OCI-LY3 (cell line): ENCODE measurements around the gene ASB12.

Experiments used
- EZH2phosphoT487 ChIP-seq: fragments of 200-600 bp; shearing (Covaris generic); IDR thresholded peaks from 2 replicates; pipeline ENCODE4 v1.6.1; 2018; ENCODE audit warnings: antibody characterized with exemption, mixed run types, low read depth
- TF ChIP-seq, protein P1 (sequence below): fragments of 200-600, 300-600 bp; sonication (generic); IDR thresholded peaks from 2 replicates; pipeline ENCODE4 v1.5.1; 2014; ENCODE audit warnings: antibody characterized with exemption, low read length, low read depth

DNA sequence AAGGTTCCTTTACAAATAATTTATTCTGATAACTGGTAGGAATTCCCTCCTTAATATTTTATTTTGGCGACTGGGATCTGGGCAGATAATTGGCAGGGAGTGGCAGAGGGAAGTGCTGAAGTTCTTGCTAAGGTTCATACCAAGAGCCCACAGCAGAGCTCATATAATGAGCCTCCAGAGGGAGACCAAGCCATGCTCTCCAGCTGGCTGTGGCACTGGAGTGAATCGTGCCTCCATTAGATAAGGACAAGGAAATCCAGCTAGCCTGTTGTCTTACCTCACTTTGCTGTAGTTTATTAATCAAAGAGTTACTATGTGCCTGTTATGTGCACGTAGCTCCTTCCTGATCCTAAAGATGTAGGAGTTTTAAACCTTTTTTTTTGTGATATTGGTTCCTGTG, 1.3 kb downstream of the ASB12 start:
- TF ChIP-seq, protein P1, sequence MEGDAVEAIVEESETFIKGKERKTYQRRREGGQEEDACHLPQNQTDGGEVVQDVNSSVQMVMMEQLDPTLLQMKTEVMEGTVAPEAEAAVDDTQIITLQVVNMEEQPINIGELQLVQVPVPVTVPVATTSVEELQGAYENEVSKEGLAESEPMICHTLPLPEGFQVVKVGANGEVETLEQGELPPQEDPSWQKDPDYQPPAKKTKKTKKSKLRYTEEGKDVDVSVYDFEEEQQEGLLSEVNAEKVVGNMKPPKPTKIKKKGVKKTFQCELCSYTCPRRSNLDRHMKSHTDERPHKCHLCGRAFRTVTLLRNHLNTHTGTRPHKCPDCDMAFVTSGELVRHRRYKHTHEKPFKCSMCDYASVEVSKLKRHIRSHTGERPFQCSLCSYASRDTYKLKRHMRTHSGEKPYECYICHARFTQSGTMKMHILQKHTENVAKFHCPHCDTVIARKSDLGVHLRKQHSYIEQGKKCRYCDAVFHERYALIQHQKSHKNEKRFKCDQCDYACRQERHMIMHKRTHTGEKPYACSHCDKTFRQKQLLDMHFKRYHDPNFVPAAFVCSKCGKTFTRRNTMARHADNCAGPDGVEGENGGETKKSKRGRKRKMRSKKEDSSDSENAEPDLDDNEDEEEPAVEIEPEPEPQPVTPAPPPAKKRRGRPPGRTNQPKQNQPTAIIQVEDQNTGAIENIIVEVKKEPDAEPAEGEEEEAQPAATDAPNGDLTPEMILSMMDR, result no peak
- no peak for TF ChIP-seq EZH2phosphoT487
